ENCODE measurements around the gene RASAL2. TPM values are rescaled to one million over a fixed set of nuclear protein-coding genes. Genes with fewer than 3 reads are reported as not detected.

RASAL2 gene
- total and polyA plus RNA-seq, 2 of the 4 experiments (the other 2 are of a cell fraction) = 13.1 to 20.6 TPM

DNA sequence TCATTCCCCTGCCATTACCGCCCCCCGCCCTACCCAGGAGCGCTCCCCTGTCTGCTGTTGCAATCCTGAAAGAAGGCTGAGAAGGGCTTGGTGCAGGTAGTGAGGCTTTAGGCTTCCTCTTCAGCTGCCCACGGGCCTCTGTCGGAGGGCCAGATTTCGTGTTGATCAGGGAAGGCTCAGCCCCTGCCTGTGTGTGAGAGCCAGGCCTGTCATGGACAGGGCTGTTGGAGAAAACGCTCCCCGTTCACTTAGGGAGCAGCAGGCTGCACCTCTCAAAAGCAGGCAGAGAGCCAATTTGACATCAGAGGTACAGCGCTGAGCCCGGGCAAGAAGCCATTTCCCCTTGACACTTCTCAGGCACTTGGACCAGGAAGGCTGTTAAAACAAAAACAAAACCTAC is 438.0 kb downstream of the RASAL2 start:
- Histone ChIP-seq H2BK15ac (ENCODE audit: low read depth, low read length) (peak overlapping the region; percentile 22; the same call in 1 of the 3 replicates), H3K14ac (replicated peaks; ENCODE audit: low read depth, low read length) (no peak overlapping the region), H2AFZ (replicated peaks; ENCODE audit: low read length, poor library complexity) (peak overlapping the region; percentile 85), H3K9ac (ENCODE audit: low read depth, low read length) (no peak overlapping the region), H4K91ac (ENCODE audit: insufficient read depth, low read depth, low read length) (0 out of 2 replicates have a peak overlapping the region, but pooled peaks have one; percentile 27), H2BK120ac (ENCODE audit: low read depth, low read length) (peak overlapping the region; percentile 26; the same call in 1 of the 2 replicates), H4K20me1 (ENCODE audit: insufficient read depth, low read length) (peaks cover 4% of the 10 kb centered on the region; the same call in 1 of the 2 replicates), H4K5ac (ENCODE audit: low read depth, low read length) (no peak overlapping the region), H2AK5ac (ENCODE audit: low read depth, low read length) (0 out of 2 replicates have a peak overlapping the region, but pooled peaks have one; percentile 21), H3K56ac (ENCODE audit: extremely low read depth, insufficient read depth, low read length) (no peak overlapping the region), H3K27ac (ENCODE audit: insufficient read depth, low read length) (no peak overlapping the region), H3K4ac (ENCODE audit: low read depth, low read length) (peak overlapping the region; percentile 23), H3K4me2 (ENCODE audit: low read depth, low read length) (no peak overlapping the region), H3K36me3 (ENCODE audit: control insufficient read depth, insufficient read depth, low read length) (no peaks in the 10 kb centered on the region), H3K4me1 (ENCODE audit: control insufficient read depth, insufficient read depth, low read length) (peaks cover 17% of the 10 kb centered on the region), H3K27me3 (ENCODE audit: control insufficient read depth, insufficient read depth, low read length) (no peaks in the 10 kb centered on the region), H3K23ac (ENCODE audit: low read depth, low read length) (no peak overlapping the region), H3K9me3 (ENCODE audit: control insufficient read depth, insufficient read depth, low read length) (no peaks in the 10 kb centered on the region), H2BK5ac (ENCODE audit: low read depth, low read length, poor library complexity, severe bottlenecking) (no peak overlapping the region), H3K9me1 (ENCODE audit: insufficient read depth, low read length) (peaks cover 13% of the 10 kb centered on the region), H3K4me3 (ENCODE audit: insufficient read depth, low read depth, low read length) (no peak overlapping the region), H3K18ac (ENCODE audit: low read depth, low read length) (no peak overlapping the region), H2AK9ac (replicated peaks; ENCODE audit: low read depth, low read length, poor library complexity) (peak overlapping the region; percentile 1), H2BK20ac (ENCODE audit: low read depth, low read length) (peak overlapping the region; percentile 18; the same call in 1 of the 2 replicates), H3K79me1 (ENCODE audit: low read depth in 1 of 2, low read length in 2 of 2) (no peaks in the 10 kb centered on the region), H4K8ac (ENCODE audit: low read depth in 2 of 2, low read length in 2 of 2) (peak overlapping the region in 1 of 2 experiments; percentile 44; a peak in 2 of 4 replicates)
- no TSS peak for BruUV-seq (replicated peaks)
- WGBS, 2 experiments (ENCODE audit: extremely low coverage in 2 of 2, insufficient read length in 1 of 2) = 46% methylated on average over 7 of the region's 10 CpGs; no CpG with 5 or more reads in 1 of the 2 experiments
- intact Hi-C loops (cut with micrococcal nuclease) = loop anchor here (1.0 to 5.0 kb wide), 4 partner anchors 220 to 835 kb away; partner anchors contain the start of genes AXDND1 and SOAT1
- ATAC-seq (ENCODE audit: low read depth) (peak; percentile 11; the same call in 1 of the 2 replicates), DNase-seq (no peak)
- dilution Hi-C loops (cut with HindIII; ENCODE audit: low sequenced_read_pairs, unreplicated experiment) = no loop called here
- in situ Hi-C loops (cut with MboI; ENCODE audit: low sequenced_read_pairs) = loop anchor here (5.0 to 10.0 kb wide), 2 partner anchors 475 to 833 kb away; partner anchors contain the start of gene AXDND1
- POLR2A ChIA-PET (ENCODE audit: unreplicated experiment) = no interaction called here
- CTCF ChIA-PET = interaction anchor here (0.6 to 2.0 kb wide), 7 partner anchors 9 to 472 kb away, joined by 3 to 16 read pairs (median 3); no protein-coding TSS in a partner anchor
- TF ChIP-seq CHD1 (IDR thresholded peaks at IDR 0.05; ENCODE audit: low read depth, low read length) = no peak
